B cell (primary cell): Measurements from ENCODE around the gene PHACTR4. TPM values are rescaled to one million over a fixed set of nuclear protein-coding genes. Genes with fewer than 3 reads are reported as not detected.
"Not testable (repeated sequence)": the region's sequence is repeated elsewhere in the genome, so short reads cannot be mapped to it uniquely, and the experiment has no call there.

Source experiments
- ATAC-seq: fragments of 200-7000 bp; cut with Tn5 transposase; one replicate; pipeline ENCODE4 v1.10.0; 2021; ENCODE audit warnings: low read depth, mild to moderate bottlenecking, moderate number of reproducible peaks, moderate library complexity
- CTCF ChIA-PET: fragments of 350-600 bp; sonication (Branson Sonifier 250); formaldehyde crosslinking; loops from one replicate; lab custom pipeline; 2021; ENCODE audit warnings: antibody characterized with exemption, inconsistent platforms; lab: Charles Lee
- POLR2A ChIA-PET: fragments of 350-600 bp; sonication (Branson Sonifier 250); formaldehyde crosslinking; loops from one replicate; lab custom pipeline; 2021; ENCODE audit warnings: antibody characterized with exemption; lab: Charles Lee
- DNase-seq: peaks from one replicate; pipeline ENCODE4 v3.0.0; 2013
- H2AFZ ChIP-seq: 2 replicates; pipeline ENCODE4 v1.6.1; 2012; ENCODE audit warnings: mild to moderate bottlenecking, low read depth, low read length; ENCODE audit not compliant: insufficient read depth, poor library complexity, severe bottlenecking
- H3K27ac ChIP-seq, 2 donors: 1 replicate in 1 of 2; 2 replicates in 1 of 2; pipeline ENCODE4 v1.5.1; 2012 to 2013; ENCODE audit warnings: low read length in 2 of 2, mild to moderate bottlenecking in 2 of 2, moderate library complexity in 1 of 2
- H3K27me3 ChIP-seq, 4 experiments: fragments of 200-600 bp in 1 of 4; sonication (generic) in 1 of 4; replicated peaks in 1 of 4; 1 replicate in 2 of 4; 2 replicates in 2 of 4; pipeline versions ENCODE4 v1.6.1 to v1.7.0; 2013 to 2016; ENCODE audit warnings: low read length in 3 of 4, mild to moderate bottlenecking in 2 of 4, mixed read lengths in 1 of 4, moderate library complexity in 1 of 4; ENCODE audit not compliant: insufficient read depth in 4 of 4, control insufficient read depth in 3 of 4; ENCODE audit errors: control extremely low read depth in 1 of 4
- H3K36me3 ChIP-seq, 2 experiments: replicated peaks in 1 of 2; 1 replicate in 1 of 2; 2 replicates in 1 of 2; pipeline versions ENCODE4 v1.6.1 to v1.7.1; 2013; ENCODE audit warnings: low read length in 1 of 2; ENCODE audit not compliant: insufficient read depth in 2 of 2, control insufficient read depth in 1 of 2; ENCODE audit errors: control extremely low read depth in 1 of 2, extremely low read depth in 1 of 2
- H3K4me1 ChIP-seq, 2 donors: fragments of 200-600 bp in 1 of 2; sonication (generic) in 1 of 2; 1 replicate in 1 of 2; 2 replicates in 1 of 2; pipeline versions ENCODE4 v1.5.1 to v1.6.1; 2013 to 2017; ENCODE audit warnings: low read length in 2 of 2; ENCODE audit not compliant: control insufficient read depth in 2 of 2, insufficient read depth in 2 of 2
- H3K4me2 ChIP-seq: replicated peaks from 2 replicates; pipeline ENCODE3; 2012; ENCODE audit warnings: mild to moderate bottlenecking, low read depth, low read length; ENCODE audit not compliant: poor library complexity, severe bottlenecking
- H3K4me3 ChIP-seq, 5 experiments: fragments of 200-600 bp in 1 of 5; sonication (generic) in 1 of 5; 1 replicate in 3 of 5; 2 replicates in 2 of 5; pipeline versions ENCODE4 v1.5.1 to v1.7.0; 2011 to 2016; ENCODE audit warnings: low read length in 4 of 5, mild to moderate bottlenecking in 4 of 5, low read depth in 2 of 5, control low read depth in 1 of 5, moderate library complexity in 1 of 5; ENCODE audit not compliant: insufficient read depth in 1 of 5; ENCODE audit errors: control extremely low read depth in 1 of 5, extremely low read depth in 1 of 5
- H3K79me2 ChIP-seq: fragments of 200-600 bp; sonication (generic); one replicate; pipeline ENCODE4 v1.6.0; 2016; ENCODE audit warnings: low read length; ENCODE audit not compliant: control insufficient read depth, insufficient read depth
- H3K9ac ChIP-seq: fragments of 200-600 bp; sonication (generic); 2 replicates; pipeline ENCODE4 v1.6.1; 2017; ENCODE audit warnings: mild to moderate bottlenecking, low read length, moderate library complexity
- H3K9me3 ChIP-seq, 3 donors: one replicate each; pipeline versions ENCODE4 v1.6.1 to v1.7.1; 2013; ENCODE audit warnings: low read length in 2 of 3; ENCODE audit not compliant: control insufficient read depth in 2 of 3, insufficient read depth in 1 of 3; ENCODE audit errors: control extremely low read depth in 1 of 3
- H4K20me1 ChIP-seq: 2 replicates; pipeline ENCODE4 v1.6.0; 2012; ENCODE audit warnings: mild to moderate bottlenecking, low read length; ENCODE audit not compliant: insufficient read depth, control insufficient read depth, poor library complexity, severe bottlenecking
- H3K27ac Mint-ChIP-seq: one replicate; pipeline ENCODE4 v1.8.0; 2021; ENCODE audit warnings: mixed read lengths
- H3K27me3 Mint-ChIP-seq: one replicate; pipeline ENCODE4 v1.8.0; 2021; ENCODE audit warnings: mixed read lengths
- H3K4me1 Mint-ChIP-seq: one replicate; pipeline ENCODE4 v1.8.0; 2021; ENCODE audit warnings: mixed read lengths
- H3K4me3 Mint-ChIP-seq: one replicate; pipeline ENCODE4 v1.8.0; 2021; ENCODE audit warnings: mixed read lengths
- H3K9me3 Mint-ChIP-seq: one replicate; pipeline ENCODE4 v1.8.0; 2022; ENCODE audit warnings: mixed read lengths; ENCODE audit not compliant: insufficient read depth
- CTCF ChIP-seq: fragments of 200-600 bp; IDR thresholded peaks from one replicate; pipeline ENCODE4 v1.8.0; 2022; ENCODE audit warnings: antibody characterized with exemption, mild to moderate bottlenecking
- EZH2 ChIP-seq: IDR thresholded peaks from 2 replicates; pipeline ENCODE4 v1.6.1; 2012; ENCODE audit warnings: borderline replicate concordance, low read depth, mild to moderate bottlenecking, moderate library complexity, low read length; ENCODE audit not compliant: insufficient read depth, poor library complexity, severe bottlenecking
- WGBS: methylation state at CpG from one replicate; pipeline ENCODE4 v1.1.5; 2013; ENCODE audit warnings: missing lambda C conversion rate; ENCODE audit not compliant: insufficient coverage; 5-methylcytosine and 5-hydroxymethylcytosine counted together
- intact Hi-C: fragments of 100-400 bp; cut with micrococcal nuclease; formaldehyde crosslinking; loops from one replicate; pipeline ENCODE4 v1.10.0; 2022
- polyA plus RNA-seq: library from polyadenylated mRNA; depleted of rRNA; stranded (reverse); fragments of >200 nt; gene quantifications from 2 replicates; pipeline ENCODE4 v1.2.3, GENCODE V29; 2012
- total RNA-seq, 2 donors: library from RNA; stranded (reverse); fragments of 120-200 nt in 1 of 2; gene quantifications; 1 replicate in 1 of 2; 2 replicates in 1 of 2; pipeline versions ENCODE4 v1.2.3 to v1.2.4, GENCODE V29; 2013 to 2022

Gene PHACTR4
- total and polyA plus RNA-seq, 2 donors (not counting 1 experiment from before 2014, with no cell fraction given): 9.8 to 41.6 TPM

DNA sequence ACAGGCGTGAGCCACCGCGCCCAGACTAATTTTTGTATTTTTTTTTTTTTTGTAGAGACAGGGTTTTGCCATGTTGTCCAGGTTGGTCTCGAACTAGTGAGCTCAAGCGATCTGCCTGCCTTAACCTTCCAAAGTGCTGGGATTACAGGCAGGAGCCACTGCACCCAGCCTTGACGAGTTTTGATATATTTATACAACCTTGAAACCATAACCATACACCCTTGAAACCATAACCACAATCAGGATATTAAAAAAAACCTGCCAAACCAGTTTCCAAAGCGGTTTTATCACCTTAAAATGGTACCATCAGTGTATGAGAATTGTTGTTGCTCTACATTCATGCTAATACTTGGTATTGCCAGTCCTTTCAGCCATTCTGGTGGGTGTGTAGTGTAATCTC is 3.7 kb upstream of the PHACTR4 start:
- no peak overlapping the region for H3K27ac ChIP-seq
- no peak overlapping the region for H3K4me2 ChIP-seq
- no peaks in the 10 kb centered on the region for H4K20me1 ChIP-seq
- TF ChIP-seq CTCF (no peak), EZH2 (no peak)
- no peak overlapping the region for H3K4me3 ChIP-seq
- Mint-ChIP-seq H3K27ac (no peak overlapping the region), H3K4me3 (no peak overlapping the region), H3K4me1 (peaks cover 16% of the 10 kb centered on the region), H3K27me3 (no peaks in the 10 kb centered on the region), H3K9me3 (no peaks in the 10 kb centered on the region)
- peaks cover 13% of the 10 kb centered on the region for H3K79me2 ChIP-seq
- ChIA-PET POLR2A (no interaction called here), CTCF (interaction anchor here (0.7 to 2.0 kb wide), 4 partner anchors 62 to 1370 kb away, joined by 3 to 9 read pairs (median 4); no protein-coding TSS in a partner anchor)
- DNase-seq (no peak), ATAC-seq (no peak)
- H3K9me3 ChIP-seq: no peaks in the 10 kb centered on the region
- no peaks in the 10 kb centered on the region for H3K36me3 ChIP-seq
- no peaks in the 10 kb centered on the region for H3K27me3 ChIP-seq
- peaks cover 9 to 14% of the 10 kb centered on the region in 2 donors for H3K4me1 ChIP-seq
- H3K9ac ChIP-seq: no peak overlapping the region
- no peak overlapping the region for H2AFZ ChIP-seq
- WGBS: 60% methylated on average over 2 of the region's 7 CpGs
- intact Hi-C loops: no loop called here

DNA sequence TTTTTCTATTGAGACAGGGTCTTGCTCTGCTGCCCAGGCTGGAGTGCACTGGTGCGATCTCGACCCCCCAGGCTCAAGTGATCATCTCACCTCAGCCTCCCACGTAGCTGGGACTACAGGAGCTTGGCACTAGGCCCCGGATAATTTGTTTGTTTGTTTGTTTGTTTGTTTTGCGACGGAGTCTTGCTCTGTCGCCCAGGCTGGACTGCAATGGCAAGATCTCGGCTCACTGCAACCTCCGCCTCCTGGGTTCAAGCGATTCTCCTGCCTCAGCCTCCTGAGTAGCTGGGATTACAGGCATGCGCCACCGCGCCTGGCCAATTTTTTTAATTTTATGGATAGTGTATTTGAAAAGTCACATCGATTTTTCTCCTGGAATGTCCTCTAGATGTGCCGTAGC is 932 bp upstream of the PHACTR4 start:
- not testable (repeated sequence) for H3K27me3 Mint-ChIP-seq, ATAC-seq, H3K4me3 ChIP-seq, H3K36me3 ChIP-seq, H3K9ac ChIP-seq, H4K20me1 ChIP-seq, H3K27me3 ChIP-seq, DNase-seq, H3K9me3 ChIP-seq, H3K9me3 Mint-ChIP-seq, H3K27ac ChIP-seq, H3K4me2 ChIP-seq
- peaks cover 11 to 19% of the 10 kb centered on the region in 2 donors for H3K4me1 ChIP-seq
- POLR2A ChIA-PET: interaction anchor here (2.6 kb wide), 1 partner anchor 40 kb away, joined by 19 read pairs; the partner anchor contains the start of gene MED18
- Mint-ChIP-seq H3K4me1 (peaks cover 22% of the 10 kb centered on the region), H3K27ac (peak overlapping the region; percentile 98), H3K4me3 (peak overlapping the region; percentile 97)
- peaks cover 40% of the 10 kb centered on the region for H3K79me2 ChIP-seq
- intact Hi-C loops: loop anchor here (1.0 to 2.0 kb wide), 2 partner anchors 9 to 40 kb away; partner anchors contain the start of gene MED18
- CTCF ChIA-PET: interaction anchor here (1.0 to 1.2 kb wide), 2 partner anchors 9 kb away, joined by 4 to 10 read pairs; no protein-coding TSS in a partner anchor
- WGBS: 97% methylated on average over 9 of the region's 15 CpGs
- H2AFZ ChIP-seq: peak overlapping the region; percentile 100
